Measurements from ENCODE around the gene MYZAP.

DNA sequence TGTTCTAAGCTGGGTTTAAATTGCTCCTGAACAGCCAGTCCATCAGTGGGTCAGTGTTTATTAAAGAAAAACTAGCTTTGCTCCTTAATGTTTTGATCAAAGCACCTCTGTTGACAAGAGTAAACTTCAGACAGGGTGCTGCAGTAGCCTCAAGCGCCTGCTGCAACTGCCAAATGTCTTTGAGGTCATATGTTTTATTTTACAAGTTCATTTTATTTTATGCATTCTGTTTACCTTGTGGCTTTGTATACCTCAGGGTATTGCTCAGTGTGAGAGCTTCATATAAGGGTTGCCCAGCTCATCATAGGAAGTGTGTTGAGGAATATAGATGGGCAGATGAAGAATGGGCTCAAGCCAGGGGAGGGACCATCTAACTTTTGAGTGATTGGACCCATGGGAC, 8.5 kb downstream of the MYZAP start:
- TF ChIP-seq EZH2 (IDR thresholded peaks at IDR 0.05; ENCODE audit: low read length, unreplicated experiment) (no peak), EZH2phosphoT487 (IDR thresholded peaks at IDR 0.05; ENCODE audit: borderline replicate concordance, low read length) (no peak)

All from PC-3 (cell line).